SK-N-MC (cell line): ENCODE data around the gene MAPK13.

ENCODE experiments used
- EZH2 ChIP-seq: fragments of 200-600 bp; sonication (generic); IDR thresholded peaks from one replicate; pipeline ENCODE4 v1.6.1; 2017; ENCODE audit warnings: antibody characterized with exemption
- FOXP2 ChIP-seq: optimal IDR thresholded peaks from 2 replicates; pipeline ENCODE3; 2011; ENCODE audit warnings: mild to moderate bottlenecking, moderate library complexity; ENCODE audit not compliant: insufficient read depth; ENCODE audit errors: extremely low read length, control extremely low read depth
- POLR2AphosphoS5 ChIP-seq: IDR thresholded peaks from 2 replicates; pipeline ENCODE4 v1.6.1; 2012; ENCODE audit warnings: mild to moderate bottlenecking, low read depth, low read length, borderline replicate concordance

- TF ChIP-seq POLR2AphosphoS5 = no peak
- TF ChIP-seq EZH2 = no peak
- TF ChIP-seq FOXP2 = no peak
Observed at GRCh38 chr6:36132246-36132895, 2.1 kb downstream of the MAPK13 start.
